ENCODE results near the gene GABRB1.

Gene GABRB1

DNA sequence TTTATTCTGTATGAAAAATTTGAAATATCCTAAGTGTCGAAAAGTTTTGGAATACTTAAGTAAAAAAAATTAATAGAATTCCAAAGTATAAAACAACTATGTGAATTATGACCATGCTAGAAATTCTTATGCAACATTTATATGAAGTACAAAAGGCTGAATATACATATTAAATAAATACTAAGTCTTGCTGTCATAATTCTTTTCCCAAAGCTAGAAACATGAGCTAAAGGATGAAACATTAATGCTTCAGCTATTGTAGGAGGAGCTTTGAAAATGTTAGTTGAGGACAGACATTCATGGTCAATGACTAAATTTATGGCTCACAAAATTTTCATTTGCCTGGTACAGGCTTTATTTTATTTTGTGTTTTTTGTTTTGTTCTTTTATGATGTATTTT is 207.3 kb downstream of the GABRB1 start:
- Histone ChIP-seq H3K9me3 (ENCODE audit: control extremely low read depth in 1 of 5, control insufficient read depth in 4 of 5, insufficient read depth in 2 of 5, low read depth in 1 of 5, low read length in 4 of 5) (no peaks in the 10 kb centered on the region), H3K27ac (ENCODE audit: insufficient read depth in 1 of 2, low read depth in 1 of 2, low read length in 2 of 2, poor library complexity in 1 of 2, severe bottlenecking in 2 of 2) (no peak overlapping the region), H3K4me1 (ENCODE audit: control extremely low read depth in 1 of 4, control insufficient read depth in 4 of 4, insufficient read depth in 4 of 4, low read length in 3 of 4) (no peaks in the 10 kb centered on the region), H3K27me3 (replicated peaks in 2 of 5; ENCODE audit: control insufficient read depth in 4 of 5, insufficient read depth in 5 of 5, low read length in 4 of 5) (no peaks in the 10 kb centered on the region), H3K36me3 (ENCODE audit: control insufficient read depth in 4 of 4, insufficient read depth in 4 of 4, low read length in 3 of 4) (no peaks in the 10 kb centered on the region), H3K4me3 (ENCODE audit: control insufficient read depth in 1 of 7, extremely low read depth in 1 of 7, insufficient read depth in 4 of 7, low read depth in 2 of 7, low read length in 6 of 7) (no peak overlapping the region)
- no peak for DNase-seq
- CTCF ChIA-PET: no interaction called here
- no CpG with 5 or more reads among the region's 1 CpG for WGBS (ENCODE audit: insufficient coverage)
- POLR2A ChIA-PET: no interaction called here

DNA sequence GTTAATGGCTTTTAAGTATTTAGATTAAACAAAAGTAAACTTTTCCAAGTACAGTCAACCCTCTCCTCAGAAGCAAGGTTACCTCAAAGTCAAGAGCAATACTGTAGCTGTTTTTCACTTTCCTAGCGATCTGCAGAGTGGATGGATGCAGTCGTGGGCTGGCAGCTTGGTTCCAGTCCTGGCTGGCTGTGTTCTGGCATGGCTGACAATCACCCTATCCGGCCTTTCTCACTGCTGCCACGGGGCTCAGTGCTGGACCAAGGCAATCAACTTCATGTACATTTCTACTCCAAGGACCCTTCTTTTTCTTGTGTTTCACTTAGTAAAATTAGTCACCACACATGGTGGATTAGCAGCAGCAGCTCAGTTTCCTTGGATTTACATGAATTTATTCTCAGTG is 208.3 kb downstream of the GABRB1 start:
- Histone ChIP-seq H3K4me3 (ENCODE audit: control insufficient read depth in 1 of 7, extremely low read depth in 1 of 7, insufficient read depth in 4 of 7, low read depth in 2 of 7, low read length in 6 of 7) (no peak overlapping the region), H3K36me3 (ENCODE audit: control insufficient read depth in 4 of 4, insufficient read depth in 4 of 4, low read length in 3 of 4) (no peaks in the 10 kb centered on the region), H3K27me3 (replicated peaks in 2 of 5; ENCODE audit: control insufficient read depth in 4 of 5, insufficient read depth in 5 of 5, low read length in 4 of 5) (no peaks in the 10 kb centered on the region), H3K9me3 (ENCODE audit: control extremely low read depth in 1 of 5, control insufficient read depth in 4 of 5, insufficient read depth in 2 of 5, low read depth in 1 of 5, low read length in 4 of 5) (no peaks in the 10 kb centered on the region), H3K27ac (ENCODE audit: insufficient read depth in 1 of 2, low read depth in 1 of 2, low read length in 2 of 2, poor library complexity in 1 of 2, severe bottlenecking in 2 of 2) (no peak overlapping the region), H3K4me1 (ENCODE audit: control extremely low read depth in 1 of 4, control insufficient read depth in 4 of 4, insufficient read depth in 4 of 4, low read length in 3 of 4) (no peaks in the 10 kb centered on the region)
- no peak for DNase-seq
- 83% methylated on average over 4 of the region's 4 CpGs for WGBS (ENCODE audit: insufficient coverage)
- ChIA-PET POLR2A (no interaction called here), CTCF (no interaction called here)

DNA sequence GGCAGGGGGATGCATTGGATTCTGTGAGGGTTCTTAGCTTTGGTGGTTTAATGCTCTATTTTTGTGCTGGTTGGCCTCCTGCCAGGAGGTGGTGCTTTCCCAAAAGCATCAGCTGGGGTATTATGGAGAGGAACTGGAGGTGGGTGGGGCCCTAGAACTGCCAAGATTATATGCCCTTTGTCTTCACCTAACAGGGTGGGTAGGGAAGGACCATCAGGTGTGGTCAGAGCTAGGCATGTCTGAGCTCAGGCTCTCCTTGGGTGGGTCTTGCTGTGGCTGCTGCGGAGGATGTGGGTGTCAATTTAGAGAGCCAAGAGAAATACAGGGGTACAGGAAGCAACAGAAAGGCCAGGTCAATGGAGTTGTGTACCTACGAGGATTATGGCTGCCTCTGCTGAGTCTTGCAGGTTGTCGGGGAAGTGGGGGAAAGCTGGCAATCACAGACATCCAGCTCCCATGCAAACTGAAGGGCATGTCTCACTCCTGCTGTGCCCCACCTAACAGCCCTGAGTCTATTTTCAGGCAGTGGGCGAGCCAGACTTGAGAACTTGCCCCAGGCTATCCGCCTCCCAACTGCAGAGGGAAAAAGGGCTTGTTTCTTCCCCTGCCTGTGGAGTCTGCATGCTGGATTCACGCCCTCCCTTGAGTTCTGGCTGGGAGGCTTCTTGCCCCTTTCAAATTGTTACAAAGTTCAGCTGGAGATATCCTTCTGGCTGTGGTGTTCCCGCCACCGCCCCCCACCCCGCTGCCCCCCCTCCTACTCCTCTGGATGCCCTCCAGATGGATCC is 220.2 kb downstream of the GABRB1 start:
- Histone ChIP-seq H3K4me1 (ENCODE audit: control extremely low read depth in 1 of 4, control insufficient read depth in 4 of 4, insufficient read depth in 4 of 4, low read length in 3 of 4) (no peaks in the 10 kb centered on the region), H3K4me3 (ENCODE audit: control insufficient read depth in 1 of 7, extremely low read depth in 1 of 7, insufficient read depth in 4 of 7, low read depth in 2 of 7, low read length in 6 of 7) (no peak overlapping the region), H3K27me3 (replicated peaks in 2 of 5; ENCODE audit: control insufficient read depth in 4 of 5, insufficient read depth in 5 of 5, low read length in 4 of 5) (peaks cover 0 to 2% (median 0%) of the 10 kb centered on the region in 5 experiments), H3K9me3 (ENCODE audit: control extremely low read depth in 1 of 5, control insufficient read depth in 4 of 5, insufficient read depth in 2 of 5, low read depth in 1 of 5, low read length in 4 of 5) (no peaks in the 10 kb centered on the region), H3K27ac (ENCODE audit: insufficient read depth in 1 of 2, low read depth in 1 of 2, low read length in 2 of 2, poor library complexity in 1 of 2, severe bottlenecking in 2 of 2) (no peak overlapping the region), H3K36me3 (ENCODE audit: control insufficient read depth in 4 of 4, insufficient read depth in 4 of 4, low read length in 3 of 4) (no peaks in the 10 kb centered on the region)
- CTCF ChIA-PET: no interaction called here
- POLR2A ChIA-PET: no interaction called here
- no peak for DNase-seq
- WGBS (ENCODE audit: insufficient coverage): 80% methylated on average over 5 of the region's 9 CpGs

DNA sequence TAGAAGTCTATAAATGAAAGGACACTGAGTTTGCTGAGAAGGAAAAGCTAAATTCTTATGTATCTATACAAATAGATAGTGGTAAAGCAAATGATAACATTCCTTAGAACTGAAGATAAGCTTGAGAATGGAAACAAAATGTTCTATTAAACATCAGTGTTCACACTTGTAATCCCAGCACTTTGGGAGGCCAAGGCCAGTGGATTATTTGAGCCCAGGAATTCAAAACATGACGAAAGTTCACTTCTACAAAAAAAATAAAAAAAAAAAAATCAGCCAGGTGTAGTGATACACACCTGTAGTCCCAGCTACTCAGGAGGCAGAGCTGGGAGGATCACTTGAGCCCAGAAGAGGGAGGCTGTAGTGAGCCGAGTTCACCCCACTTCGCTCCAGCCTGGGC is 232.4 kb downstream of the GABRB1 start:
- H3K36me3 ChIP-seq (ENCODE audit: control insufficient read depth in 4 of 4, insufficient read depth in 4 of 4, low read length in 3 of 4): no peaks in the 10 kb centered on the region
- no peak overlapping the region for H3K27ac ChIP-seq (ENCODE audit: insufficient read depth in 1 of 2, low read depth in 1 of 2, low read length in 2 of 2, poor library complexity in 1 of 2, severe bottlenecking in 2 of 2)
- H3K4me3 ChIP-seq (ENCODE audit: control insufficient read depth in 1 of 7, extremely low read depth in 1 of 7, insufficient read depth in 4 of 7, low read depth in 2 of 7, low read length in 6 of 7): no peak overlapping the region
- no peak for DNase-seq
- H3K4me1 ChIP-seq (ENCODE audit: control extremely low read depth in 1 of 4, control insufficient read depth in 4 of 4, insufficient read depth in 4 of 4, low read length in 3 of 4): no peaks in the 10 kb centered on the region
- no CpG with 5 or more reads among the region's 3 CpGs for WGBS (ENCODE audit: insufficient coverage)
- ChIA-PET POLR2A (no interaction called here), CTCF (no interaction called here)
- H3K9me3 ChIP-seq (ENCODE audit: control extremely low read depth in 1 of 5, control insufficient read depth in 4 of 5, insufficient read depth in 2 of 5, low read depth in 1 of 5, low read length in 4 of 5): no peaks in the 10 kb centered on the region
- H3K27me3 ChIP-seq (replicated peaks in 2 of 5; ENCODE audit: control insufficient read depth in 4 of 5, insufficient read depth in 5 of 5, low read length in 4 of 5): no peaks in the 10 kb centered on the region

DNA sequence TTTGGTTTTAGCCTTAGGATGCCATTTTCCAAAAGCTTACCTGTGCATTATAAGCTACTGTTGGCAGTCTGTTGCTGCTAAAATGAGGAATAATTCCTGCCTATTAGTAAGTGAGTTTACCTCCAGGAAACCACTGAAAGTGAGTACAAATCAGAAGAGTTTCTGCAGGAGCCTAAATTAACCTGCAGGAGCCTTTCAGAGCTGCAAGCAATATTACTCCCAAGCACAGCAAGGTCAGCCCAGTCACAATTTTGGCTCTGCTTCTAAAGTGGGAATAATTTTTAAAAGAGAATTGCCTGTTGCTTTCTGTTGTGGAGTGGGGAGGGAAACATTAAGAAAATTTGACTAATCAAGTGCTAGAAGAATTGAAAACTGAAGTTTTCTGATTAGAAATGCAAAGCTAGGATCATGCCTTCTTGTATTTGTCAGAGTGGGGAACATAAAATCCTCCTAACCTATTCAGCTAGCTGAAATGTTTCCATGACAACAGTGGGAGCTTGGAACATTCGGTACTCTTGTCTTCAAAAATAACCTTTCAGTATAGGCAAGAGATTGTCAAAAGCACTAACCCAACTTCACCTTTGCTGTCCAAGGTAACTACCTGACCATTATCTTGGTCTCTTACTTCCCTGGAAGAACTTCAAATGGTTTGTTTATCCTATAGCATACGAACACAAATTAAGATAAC is 239.0 kb downstream of the GABRB1 start:
- DNase-seq: no peak
- H3K9me3 ChIP-seq (ENCODE audit: control extremely low read depth in 1 of 5, control insufficient read depth in 4 of 5, insufficient read depth in 2 of 5, low read depth in 1 of 5, low read length in 4 of 5): no peaks in the 10 kb centered on the region
- no peak overlapping the region for H3K4me3 ChIP-seq (ENCODE audit: control insufficient read depth in 1 of 7, extremely low read depth in 1 of 7, insufficient read depth in 4 of 7, low read depth in 2 of 7, low read length in 6 of 7)
- 54% methylated on average over 1 of the region's 2 CpGs for WGBS (ENCODE audit: insufficient coverage)
- no peaks in the 10 kb centered on the region for H3K36me3 ChIP-seq (ENCODE audit: control insufficient read depth in 4 of 4, insufficient read depth in 4 of 4, low read length in 3 of 4)
- H3K4me1 ChIP-seq (ENCODE audit: control extremely low read depth in 1 of 4, control insufficient read depth in 4 of 4, insufficient read depth in 4 of 4, low read length in 3 of 4): no peaks in the 10 kb centered on the region
- H3K27ac ChIP-seq (ENCODE audit: insufficient read depth in 1 of 2, low read depth in 1 of 2, low read length in 2 of 2, poor library complexity in 1 of 2, severe bottlenecking in 2 of 2): no peak overlapping the region
- H3K27me3 ChIP-seq (replicated peaks in 2 of 5; ENCODE audit: control insufficient read depth in 4 of 5, insufficient read depth in 5 of 5, low read length in 4 of 5): peaks cover 0 to 3% (median 0%) of the 10 kb centered on the region in 5 experiments
- ChIA-PET CTCF (no interaction called here), POLR2A (no interaction called here)

DNA sequence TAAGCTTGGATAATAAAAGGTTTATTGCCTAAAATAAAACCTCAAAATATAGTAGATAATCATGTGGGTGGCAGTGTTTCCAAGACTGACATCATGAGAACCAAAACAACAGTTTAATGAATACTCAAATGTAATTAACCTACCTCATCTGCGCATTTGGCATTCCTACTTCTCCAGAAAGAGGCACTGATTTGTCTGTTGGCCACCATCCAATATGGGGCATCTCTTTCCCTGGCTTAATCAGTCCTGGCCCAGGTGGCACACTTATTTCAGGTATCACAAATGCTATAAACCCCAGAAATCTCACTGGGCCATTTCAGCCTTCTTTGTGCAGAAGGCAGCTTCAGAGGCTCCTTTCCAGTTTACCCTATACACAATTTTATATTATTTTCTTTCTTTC is 239.9 kb downstream of the GABRB1 start:
- POLR2A ChIA-PET: no interaction called here
- DNase-seq: no peak
- Histone ChIP-seq H3K27me3 (replicated peaks in 2 of 5; ENCODE audit: control insufficient read depth in 4 of 5, insufficient read depth in 5 of 5, low read length in 4 of 5) (peaks cover 0 to 3% (median 0%) of the 10 kb centered on the region in 5 experiments), H3K4me1 (ENCODE audit: control extremely low read depth in 1 of 4, control insufficient read depth in 4 of 4, insufficient read depth in 4 of 4, low read length in 3 of 4) (no peaks in the 10 kb centered on the region), H3K36me3 (ENCODE audit: control insufficient read depth in 4 of 4, insufficient read depth in 4 of 4, low read length in 3 of 4) (no peaks in the 10 kb centered on the region), H3K9me3 (ENCODE audit: control extremely low read depth in 1 of 5, control insufficient read depth in 4 of 5, insufficient read depth in 2 of 5, low read depth in 1 of 5, low read length in 4 of 5) (no peaks in the 10 kb centered on the region), H3K4me3 (ENCODE audit: control insufficient read depth in 1 of 7, extremely low read depth in 1 of 7, insufficient read depth in 4 of 7, low read depth in 2 of 7, low read length in 6 of 7) (no peak overlapping the region), H3K27ac (ENCODE audit: insufficient read depth in 1 of 2, low read depth in 1 of 2, low read length in 2 of 2, poor library complexity in 1 of 2, severe bottlenecking in 2 of 2) (no peak overlapping the region)
- CTCF ChIA-PET: no interaction called here
- WGBS (ENCODE audit: insufficient coverage): 100% methylated on average over 1 of the region's 1 CpG

DNA sequence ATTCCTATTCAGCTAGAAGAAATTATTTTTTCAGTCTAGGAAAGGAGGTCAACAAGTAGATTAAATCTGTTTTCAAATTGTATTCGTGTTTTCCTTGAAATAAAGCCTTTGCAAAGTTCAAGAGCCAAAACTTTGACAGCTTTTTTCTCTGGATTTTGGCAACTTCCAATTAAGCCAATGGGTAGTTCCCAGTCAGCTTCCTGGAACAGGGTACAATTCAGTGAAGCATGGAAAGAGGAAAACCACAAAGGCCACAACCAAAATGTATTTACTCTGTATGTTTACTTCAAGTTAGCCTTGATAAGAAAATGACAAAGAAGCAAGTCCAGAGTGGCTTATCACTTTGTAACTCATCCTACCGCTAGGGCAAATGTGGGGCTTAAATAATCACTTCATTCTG is 243.5 kb downstream of the GABRB1 start:
- no peaks in the 10 kb centered on the region for H3K36me3 ChIP-seq (ENCODE audit: control insufficient read depth in 4 of 4, insufficient read depth in 4 of 4, low read length in 3 of 4)
- WGBS (ENCODE audit: insufficient coverage): no CpG with 5 or more reads among the region's 2 CpGs
- H3K27ac ChIP-seq (ENCODE audit: insufficient read depth in 1 of 2, low read depth in 1 of 2, low read length in 2 of 2, poor library complexity in 1 of 2, severe bottlenecking in 2 of 2): no peak overlapping the region
- POLR2A ChIA-PET: no interaction called here
- no peaks in the 10 kb centered on the region for H3K4me1 ChIP-seq (ENCODE audit: control extremely low read depth in 1 of 4, control insufficient read depth in 4 of 4, insufficient read depth in 4 of 4, low read length in 3 of 4)
- peaks cover 0 to 3% (median 0%) of the 10 kb centered on the region in 5 experiments for H3K27me3 ChIP-seq (replicated peaks in 2 of 5; ENCODE audit: control insufficient read depth in 4 of 5, insufficient read depth in 5 of 5, low read length in 4 of 5)
- H3K9me3 ChIP-seq (ENCODE audit: control extremely low read depth in 1 of 5, control insufficient read depth in 4 of 5, insufficient read depth in 2 of 5, low read depth in 1 of 5, low read length in 4 of 5): no peaks in the 10 kb centered on the region
- CTCF ChIA-PET: no interaction called here
- no peak for DNase-seq
- H3K4me3 ChIP-seq (ENCODE audit: control insufficient read depth in 1 of 7, extremely low read depth in 1 of 7, insufficient read depth in 4 of 7, low read depth in 2 of 7, low read length in 6 of 7): no peak overlapping the region

Measured in common myeloid progenitor, CD34-positive (primary cell).